GM12892 (cell line): Measurements from ENCODE around the gene OXER1.

ENCODE experiments used
- POLR2A ChIP-seq: IDR thresholded peaks from 2 replicates; pipeline ENCODE4 v1.6.1; 2011; ENCODE audit warnings: low read depth, low read length, control low read depth
- POLR2AphosphoS5 ChIP-seq: IDR thresholded peaks from 2 replicates; pipeline ENCODE4 v1.6.1; 2011; ENCODE audit warnings: low read depth, low read length, control low read depth

DNA sequence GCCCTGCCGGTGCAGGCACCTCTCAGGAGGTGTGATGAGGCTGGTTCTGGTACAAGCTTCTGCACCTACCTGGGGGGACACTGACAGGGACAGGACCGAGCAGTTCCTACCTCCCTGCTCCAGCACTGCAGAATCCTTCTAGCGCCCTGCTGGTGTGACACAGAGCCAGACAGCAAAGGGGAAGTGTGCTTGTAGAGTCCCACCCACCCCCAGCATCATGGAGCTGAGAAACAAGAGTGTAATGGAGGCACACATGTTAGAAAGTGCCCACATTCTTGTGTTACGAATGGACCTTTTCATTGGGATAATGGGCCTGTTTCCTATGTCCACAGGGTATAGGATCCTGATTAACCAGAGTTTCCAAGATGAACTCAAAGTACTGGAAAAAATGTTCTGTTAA, 38.3 kb downstream of the OXER1 start:
- TF ChIP-seq POLR2A = no peak
- no peak for TF ChIP-seq POLR2AphosphoS5
